GM23248 (cell line): ENCODE measurements around the gene SYCE1L.
"Not testable (repeated sequence)": the region's sequence is repeated elsewhere in the genome, so short reads cannot be mapped to it uniquely, and the experiment has no call there.

Source experiments
- EZH2 ChIP-seq: fragments of 200-600 bp; sonication (generic); IDR thresholded peaks from 2 replicates; pipeline ENCODE4 v1.6.1; 2018; ENCODE audit warnings: antibody characterized with exemption, mild to moderate bottlenecking; ENCODE audit not compliant: insufficient read depth, poor library complexity, severe bottlenecking
- EZH2phosphoT487 ChIP-seq: fragments of 200-600 bp; sonication (generic); IDR thresholded peaks from 2 replicates; pipeline ENCODE4 v1.6.1; 2018; ENCODE audit warnings: antibody characterized with exemption, moderate library complexity, mild to moderate bottlenecking, low read depth; ENCODE audit not compliant: insufficient read depth

GRCh38 chr16:77165536-77166236, 33.5 kb upstream of the SYCE1L start:
- not testable (repeated sequence) for TF ChIP-seq EZH2, EZH2phosphoT487
